ENCODE data around the gene LRRC49.

GRCh38 chr15:70845602-70846360 lies 46.8 kb upstream of the LRRC49 start:
- TF ChIP-seq GATA2 (IDR thresholded peaks at IDR 0.05; ENCODE audit: low read depth, low read length) (no peak), GATA3 (IDR thresholded peaks at IDR 0.05; ENCODE audit: low read depth, low read length) (no peak)

All from SH-SY5Y (cell line).